Measurements from ENCODE around the gene MYB. TPM values are rescaled to one million over a fixed set of nuclear protein-coding genes. Genes with fewer than 3 reads are reported as not detected.
A peak's percentile ranks its signal among the peaks of the same experiment; 100 is the strongest.

The MYB gene
- total and polyA plus RNA-seq, 2 of the 8 experiments (the other 6 are each of a cell fraction or from before 2014, with no cell fraction given) = 4.0 to 7.6 TPM

GRCh38 chr6:135268263-135268662 lies 87.2 kb downstream of the MYB start:
- no peak overlapping the region for H3K4me2 ChIP-seq (ENCODE audit: insufficient read depth in 1 of 2, low read depth in 2 of 2, low read length in 2 of 2)
- H3K14ac ChIP-seq (ENCODE audit: insufficient read length) = no peak overlapping the region
- no peak overlapping the region for H3K56ac ChIP-seq (replicated peaks; ENCODE audit: insufficient read length, low read depth, low read length)
- H3K4me1 ChIP-seq (replicated peaks in 1 of 4; ENCODE audit: control insufficient read depth in 3 of 4, insufficient read depth in 4 of 4, low read length in 3 of 4) = peaks cover 5 to 19% (median 13%) of the 10 kb centered on the region in 4 experiments; a peak in 5 of 7 replicates
- no peak overlapping the region for H2AFZ ChIP-seq (ENCODE audit: low read length)
- ChIA-PET POLR2A (ENCODE audit: partially characterized antibody) (interaction anchor here (1.1 to 4.1 kb wide), 3 partner anchors 12 to 83 kb away, joined by 3 to 20 read pairs (median 3); no protein-coding TSS in a partner anchor), CTCF (ENCODE audit: partially characterized antibody) (interaction anchor here (1.0 to 4.4 kb wide), 2 partner anchors 11 to 85 kb away, joined by 3 to 20 read pairs; no protein-coding TSS in a partner anchor)
- H3K4ac ChIP-seq (replicated peaks; ENCODE audit: insufficient read length, low read depth, low read length) = no peak overlapping the region
- no peaks in the 10 kb centered on the region for H3K79me1 ChIP-seq (ENCODE audit: low read depth, low read length)
- 87% methylated on average over 3 of the region's 3 CpGs; no CpG with 5 or more reads in 1 of the 2 experiments for WGBS, 2 experiments (ENCODE audit: extremely low coverage in 1 of 2, insufficient coverage in 1 of 2, insufficient read length in 1 of 2, insufficient replicate concordance in 2 of 2, low coverage in 1 of 2, low lambda C conversion rate in 2 of 2, missing lambda C conversion rate in 1 of 2)
- no peak overlapping the region for H2BK15ac ChIP-seq (ENCODE audit: low read length)
- 0 out of 2 replicates have a peak overlapping the region, but pooled peaks have one; percentile 10 for H2BK12ac ChIP-seq (ENCODE audit: low read depth, low read length)
- H4K5ac ChIP-seq (ENCODE audit: insufficient read length, low read depth, low read length) = no peak overlapping the region
- H4K8ac ChIP-seq (ENCODE audit: extremely low read depth, insufficient read depth, low read length) = no peak overlapping the region
- TF ChIP-seq SRF (IDR thresholded peaks at IDR 0.05; ENCODE audit: low read depth, low read length) (no peak), CBX8 (IDR thresholded peaks at IDR 0.05; ENCODE audit: borderline replicate concordance, low read depth, low read length) (no peak), TCF12 (IDR thresholded peaks at IDR 0.05; ENCODE audit: low read depth, low read length) (no peak), SP2 (IDR thresholded peaks at IDR 0.05; ENCODE audit: low read length) (no peak), FOSL1 (IDR thresholded peaks at IDR 0.05; ENCODE audit: insufficient read depth, low read depth, low read length) (no peak), KDM1A (IDR thresholded peaks at IDR 0.05; ENCODE audit: borderline replicate concordance, low read length) (no peak), SUZ12 (IDR thresholded peaks at IDR 0.05; ENCODE audit: low read length) (no peak), ZNF274 (IDR thresholded peaks at IDR 0.05; ENCODE audit: borderline replicate concordance, extremely low read depth, low read length) (no peak), GABPA (IDR thresholded peaks at IDR 0.05; ENCODE audit: borderline replicate concordance, insufficient read depth, low read length) (no peak), TEAD4 (IDR thresholded peaks at IDR 0.05; ENCODE audit: low read depth, low read length) (no peak), SP1 (IDR thresholded peaks at IDR 0.05; ENCODE audit: low read depth, low read length) (no peak), SP4 (IDR thresholded peaks at IDR 0.05; ENCODE audit: low read length) (no peak)
- H2AK5ac ChIP-seq (ENCODE audit: low read depth, low read length) = peak overlapping the region; percentile 55; the same call in 1 of the 2 replicates
- H3K79me2 ChIP-seq (ENCODE audit: control insufficient read depth in 1 of 2, insufficient read depth in 2 of 2, low read length in 2 of 2) = no peaks in the 10 kb centered on the region
- no peak overlapping the region for H3K4me3 ChIP-seq (ENCODE audit: extremely low read depth in 1 of 4, insufficient read depth in 2 of 4, low read depth in 3 of 4, low read length in 4 of 4)
- H2BK5ac ChIP-seq (ENCODE audit: low read depth, low read length) = peak overlapping the region; percentile 20; the same call in 1 of the 2 replicates
- peak overlapping the region; percentile 65 for H2BK20ac ChIP-seq (ENCODE audit: low read length)
- H3K9me3 ChIP-seq (ENCODE audit: insufficient read depth in 2 of 2, low read depth in 1 of 2, low read length in 1 of 2) = no peaks in the 10 kb centered on the region
- DNase-seq (ENCODE audit: low read depth in 1 of 2, low spot score in 2 of 2) (peak in 1 of 2 experiments; percentile 4), FAIRE-seq (no peak)
- no peak overlapping the region for H3K27ac ChIP-seq (ENCODE audit: low read depth, low read length)
- H2BK120ac ChIP-seq (replicated peaks; ENCODE audit: low read depth, low read length) = no peak overlapping the region
- peak overlapping the region; percentile 16; the same call in 1 of the 2 replicates for H3K18ac ChIP-seq (ENCODE audit: extremely low read depth, low read length)
- H3K23ac ChIP-seq (ENCODE audit: insufficient read length) = no peak overlapping the region
- H3K27me3 ChIP-seq (replicated peaks in 1 of 4; ENCODE audit: control insufficient read depth in 3 of 4, extremely low read depth in 1 of 4, insufficient read depth in 3 of 4, low read length in 3 of 4) = peaks cover 0 to 3% (median 1%) of the 10 kb centered on the region in 4 experiments; a peak in 3 of 7 replicates
- H3K9ac ChIP-seq (replicated peaks in 1 of 4; ENCODE audit: extremely low read depth in 1 of 4, low read depth in 3 of 4, low read length in 3 of 4) = no peak overlapping the region
- no peaks in the 10 kb centered on the region; the same call in 1 of the 2 replicates for H3K23me2 ChIP-seq (ENCODE audit: low read depth, low read length)
- no peaks in the 10 kb centered on the region for H3K36me3 ChIP-seq (ENCODE audit: control insufficient read depth in 2 of 4, insufficient read depth in 4 of 4, low read length in 3 of 4)
- no peaks in the 10 kb centered on the region for H4K20me1 ChIP-seq (replicated peaks in 1 of 2; ENCODE audit: control insufficient read depth in 1 of 2, insufficient read depth in 2 of 2, low read length in 2 of 2)
- H4K91ac ChIP-seq (replicated peaks; ENCODE audit: insufficient read length, low read length) = peak overlapping the region; percentile 54

All from H1 (cell line).